ENCODE data around the gene NLRC5. TPM values are rescaled to one million over a fixed set of nuclear protein-coding genes. Genes with fewer than 3 reads are reported as not detected.
"Not testable (repeated sequence)": the region's sequence is repeated elsewhere in the genome, so short reads cannot be mapped to it uniquely, and the experiment has no call there.

Gene NLRC5
- total RNA-seq, 1 donor from 2014 or later = 29.9 TPM

- Histone ChIP-seq H4K20me1 (ENCODE audit: insufficient read depth, low read length) (no peaks in the 10 kb centered on the region), H3K27ac (ENCODE audit: low read depth, low read length) (peak overlapping the region; percentile 62), H3K4me2 (ENCODE audit: low read length) (peak overlapping the region; percentile 97), H3K27me3 (ENCODE audit: insufficient read depth, low read length) (no peaks in the 10 kb centered on the region), H3K36me3 (ENCODE audit: insufficient read depth, low read length) (no peaks in the 10 kb centered on the region), H3K79me2 (ENCODE audit: insufficient read depth, low read length) (peaks cover 39% of the 10 kb centered on the region), H2AFZ (ENCODE audit: low read depth, low read length) (peak overlapping the region; percentile 93), H3K4me1 (ENCODE audit: insufficient read depth, low read length) (peaks cover 38% of the 10 kb centered on the region), H3K4me3 (ENCODE audit: insufficient read depth, low read depth, low read length) (peak overlapping the region; percentile 84), H3K9ac (ENCODE audit: low read length) (peak overlapping the region; percentile 84), H3K9me3 (ENCODE audit: insufficient read depth, low read depth, low read length) (no peaks in the 10 kb centered on the region)
- no peak for DNase-seq (ENCODE audit: low read depth)
- Mint-ChIP-seq H3K9me3 (ENCODE audit: unreplicated experiment) (peaks cover 3% of the 10 kb centered on the region), H3K27me3 (ENCODE audit: low read depth, unreplicated experiment) (peaks cover 10% of the 10 kb centered on the region), H3K4me1 (ENCODE audit: low read depth, unreplicated experiment) (peaks cover 25% of the 10 kb centered on the region), H3K27ac (ENCODE audit: unreplicated experiment) (peak overlapping the region; percentile 89), H3K36me3 (ENCODE audit: low read depth, unreplicated experiment) (peaks cover 6% of the 10 kb centered on the region), H3K4me3 (ENCODE audit: unreplicated experiment) (peak overlapping the region; percentile 96)
- no peak for FAIRE-seq
- no peak for TF ChIP-seq EZH2 (IDR thresholded peaks at IDR 0.05; ENCODE audit: insufficient read depth, low read length)
- no peak for TF ChIP-seq CTCF (IDR thresholded peaks at IDR 0.05; ENCODE audit: insufficient read depth, low read depth, low read length)
Observed at GRCh38 chr16:56989988-56990387, 631 bp downstream of the NLRC5 start.

DNA sequence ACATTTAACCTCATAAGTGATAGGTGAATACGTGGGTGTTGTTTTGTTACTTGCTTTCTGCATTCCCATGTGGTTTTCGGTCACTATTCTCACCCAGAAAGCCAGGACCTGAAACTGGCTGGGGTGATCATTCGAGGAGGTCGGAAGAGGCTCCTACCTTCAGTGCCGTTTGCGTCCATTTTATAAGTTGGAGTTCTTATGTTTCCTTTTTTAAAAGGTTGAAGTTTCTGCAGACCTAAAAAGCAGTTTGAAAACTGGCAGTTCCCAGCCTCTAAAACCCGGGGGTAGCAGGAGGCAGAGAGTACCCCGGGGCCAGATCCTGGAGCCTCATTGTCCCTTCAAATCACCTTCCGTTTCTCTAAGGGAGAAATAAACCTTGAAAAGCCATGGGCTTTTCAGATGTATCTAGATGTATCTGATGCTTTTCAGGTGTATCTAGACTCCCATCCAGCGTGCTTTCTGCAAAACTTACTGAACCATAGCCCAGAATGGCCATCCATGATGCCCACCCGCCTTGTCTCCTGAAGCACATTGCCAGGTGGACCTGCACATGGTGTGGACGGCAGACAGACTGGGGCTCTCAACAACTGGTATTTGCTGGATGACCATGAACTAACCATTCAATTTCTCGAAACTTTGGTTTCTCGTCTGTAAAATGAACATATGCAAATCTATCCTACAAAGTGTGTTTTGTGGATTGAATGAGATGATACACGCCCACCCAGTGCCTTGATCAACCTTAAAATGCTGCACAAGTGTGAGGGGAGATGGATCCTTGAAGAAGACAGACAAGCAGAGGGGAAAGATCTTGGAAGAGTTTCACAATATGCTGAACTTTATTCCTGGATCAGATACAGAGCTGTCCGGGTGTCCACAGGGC, 1.3 kb downstream of the NLRC5 start:
- Histone ChIP-seq H2AFZ (ENCODE audit: low read depth, low read length) (no peak overlapping the region), H3K79me2 (ENCODE audit: insufficient read depth, low read length) (peaks cover 39% of the 10 kb centered on the region), H3K36me3 (ENCODE audit: insufficient read depth, low read length) (no peaks in the 10 kb centered on the region), H3K4me3 (ENCODE audit: insufficient read depth, low read depth, low read length) (peak overlapping the region; percentile 84), H3K9ac (ENCODE audit: low read length) (peak overlapping the region; percentile 84), H3K9me3 (ENCODE audit: insufficient read depth, low read depth, low read length) (no peaks in the 10 kb centered on the region), H3K4me2 (ENCODE audit: low read length) (peak overlapping the region; percentile 97), H3K27ac (ENCODE audit: low read depth, low read length) (no peak overlapping the region), H4K20me1 (ENCODE audit: insufficient read depth, low read length) (no peaks in the 10 kb centered on the region), H3K27me3 (ENCODE audit: insufficient read depth, low read length) (no peaks in the 10 kb centered on the region), H3K4me1 (ENCODE audit: insufficient read depth, low read length) (peaks cover 31% of the 10 kb centered on the region)
- Mint-ChIP-seq H3K27me3 (ENCODE audit: low read depth, unreplicated experiment) (peaks cover 8% of the 10 kb centered on the region), H3K4me1 (ENCODE audit: low read depth, unreplicated experiment) (peaks cover 22% of the 10 kb centered on the region), H3K9me3 (ENCODE audit: unreplicated experiment) (peaks cover 3% of the 10 kb centered on the region), H3K4me3 (ENCODE audit: unreplicated experiment) (peak overlapping the region; percentile 96), H3K27ac (ENCODE audit: unreplicated experiment) (peak overlapping the region; percentile 89), H3K36me3 (ENCODE audit: low read depth, unreplicated experiment) (peaks cover 6% of the 10 kb centered on the region)
- DNase-seq (ENCODE audit: low read depth) (no peak), FAIRE-seq (no peak)
- TF ChIP-seq CTCF (IDR thresholded peaks at IDR 0.05; ENCODE audit: insufficient read depth, low read depth, low read length) = no peak
- no peak for TF ChIP-seq EZH2 (IDR thresholded peaks at IDR 0.05; ENCODE audit: insufficient read depth, low read length)

- H4K20me1 ChIP-seq (ENCODE audit: insufficient read depth, low read length); DNase-seq (ENCODE audit: low read depth); H3K4me3 ChIP-seq (ENCODE audit: insufficient read depth, low read depth, low read length); H3K9me3 Mint-ChIP-seq (ENCODE audit: unreplicated experiment); H2AFZ ChIP-seq (ENCODE audit: low read depth, low read length); H3K36me3 Mint-ChIP-seq (ENCODE audit: low read depth, unreplicated experiment); H3K36me3 ChIP-seq (ENCODE audit: insufficient read depth, low read length); H3K4me2 ChIP-seq (ENCODE audit: low read length); H3K4me3 Mint-ChIP-seq (ENCODE audit: unreplicated experiment); H3K9me3 ChIP-seq (ENCODE audit: insufficient read depth, low read depth, low read length); H3K27ac Mint-ChIP-seq (ENCODE audit: unreplicated experiment); H3K27me3 ChIP-seq (ENCODE audit: insufficient read depth, low read length); H3K27me3 Mint-ChIP-seq (ENCODE audit: low read depth, unreplicated experiment); FAIRE-seq; H3K27ac ChIP-seq (ENCODE audit: low read depth, low read length); H3K9ac ChIP-seq (ENCODE audit: low read length): not testable (repeated sequence)
- peaks cover 46% of the 10 kb centered on the region for H3K79me2 ChIP-seq (ENCODE audit: insufficient read depth, low read length)
- peaks cover 27% of the 10 kb centered on the region for H3K4me1 ChIP-seq (ENCODE audit: insufficient read depth, low read length)
- peaks cover 22% of the 10 kb centered on the region for H3K4me1 Mint-ChIP-seq (ENCODE audit: low read depth, unreplicated experiment)
Observed at GRCh38 chr16:56992431-56992830, 3.1 kb downstream of the NLRC5 start.
